Tibial nerve (tissue), 4 donors: ENCODE data around the gene CTNND1.

Experiments used
- EP300 ChIP-seq, 2 donors: sonication (generic); formaldehyde crosslinking; IDR thresholded peaks; one replicate each; pipeline ENCODE4 v1.6.1; 2017; ENCODE audit warnings: antibody characterized with exemption in 2 of 2, mild to moderate bottlenecking in 1 of 2
- POLR2A ChIP-seq, 2 donors: fragments of 450-650 bp; IDR thresholded peaks; one replicate each; pipeline ENCODE4 v1.6.1; 2017; ENCODE audit warnings: antibody characterized with exemption in 2 of 2, mild to moderate bottlenecking in 2 of 2, moderate library complexity in 2 of 2
- TF ChIP-seq, protein P1 (sequence below), 5 experiments: fragments of 200-600 bp in 3 of 5; fragments of 450-650 bp in 2 of 5; sonication (generic) in 3 of 5; IDR thresholded peaks; one replicate each; pipeline ENCODE4 v1.5.1; 2016 to 2019; ENCODE audit warnings: antibody characterized with exemption in 5 of 5, mild to moderate bottlenecking in 3 of 5, moderate library complexity in 2 of 5

DNA sequence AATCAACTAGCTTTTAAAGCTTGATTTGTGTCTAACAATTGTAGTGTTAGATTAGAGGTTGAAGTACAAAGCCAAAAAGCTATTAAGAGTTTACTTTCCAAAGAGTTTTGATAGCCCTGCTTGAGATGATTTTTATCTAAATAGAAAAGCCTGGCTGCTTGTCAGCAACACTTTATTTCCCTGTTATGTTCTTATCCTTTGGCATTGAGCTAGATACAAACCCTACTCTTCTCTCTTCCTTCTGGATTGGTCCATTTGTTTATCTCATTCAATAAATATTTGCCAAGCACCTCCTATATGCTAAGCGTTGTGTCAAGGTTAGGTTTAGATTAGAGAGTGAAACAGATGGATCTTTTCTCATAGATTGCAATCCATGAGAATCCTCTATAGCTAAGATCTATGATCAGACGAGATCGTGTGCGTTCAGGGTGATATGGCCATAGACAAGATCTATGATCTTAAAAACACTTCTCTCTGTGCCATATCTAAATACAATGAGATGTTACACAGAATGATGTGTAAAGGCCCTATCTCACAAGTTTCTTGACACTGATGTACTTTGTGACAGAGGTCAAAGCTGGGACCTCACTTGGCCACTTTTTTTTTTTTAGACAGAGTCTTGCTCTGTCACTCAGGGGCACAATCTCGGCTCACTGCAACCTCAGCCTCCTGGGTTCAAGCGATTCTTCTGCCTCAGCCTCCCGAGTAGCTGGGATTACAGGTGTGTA, 57.8 kb downstream of the CTNND1 start:
- TF ChIP-seq, protein P1, sequence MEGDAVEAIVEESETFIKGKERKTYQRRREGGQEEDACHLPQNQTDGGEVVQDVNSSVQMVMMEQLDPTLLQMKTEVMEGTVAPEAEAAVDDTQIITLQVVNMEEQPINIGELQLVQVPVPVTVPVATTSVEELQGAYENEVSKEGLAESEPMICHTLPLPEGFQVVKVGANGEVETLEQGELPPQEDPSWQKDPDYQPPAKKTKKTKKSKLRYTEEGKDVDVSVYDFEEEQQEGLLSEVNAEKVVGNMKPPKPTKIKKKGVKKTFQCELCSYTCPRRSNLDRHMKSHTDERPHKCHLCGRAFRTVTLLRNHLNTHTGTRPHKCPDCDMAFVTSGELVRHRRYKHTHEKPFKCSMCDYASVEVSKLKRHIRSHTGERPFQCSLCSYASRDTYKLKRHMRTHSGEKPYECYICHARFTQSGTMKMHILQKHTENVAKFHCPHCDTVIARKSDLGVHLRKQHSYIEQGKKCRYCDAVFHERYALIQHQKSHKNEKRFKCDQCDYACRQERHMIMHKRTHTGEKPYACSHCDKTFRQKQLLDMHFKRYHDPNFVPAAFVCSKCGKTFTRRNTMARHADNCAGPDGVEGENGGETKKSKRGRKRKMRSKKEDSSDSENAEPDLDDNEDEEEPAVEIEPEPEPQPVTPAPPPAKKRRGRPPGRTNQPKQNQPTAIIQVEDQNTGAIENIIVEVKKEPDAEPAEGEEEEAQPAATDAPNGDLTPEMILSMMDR (IDR thresholded peaks at IDR 0.05), result no peak
- no peak for TF ChIP-seq EP300 (IDR thresholded peaks at IDR 0.05)
- TF ChIP-seq POLR2A (IDR thresholded peaks at IDR 0.05), result no peak
